T47D (cell line): Measurements from ENCODE around the gene IGSF8.
"Not testable (repeated sequence)": the region's sequence is repeated elsewhere in the genome, so short reads cannot be mapped to it uniquely, and the experiment has no call there.

Source experiments
- DNase-seq, 2 experiments: peaks; one replicate each; pipeline versions ENCODE4 v3.0.0 to v3.0.0-alpha.2; 2011 to 2012; ENCODE audit warnings: low read depth in 1 of 2, low spot score in 1 of 2
- JUND ChIP-seq: IDR thresholded peaks from 2 replicates; pipeline ENCODE4 v1.6.1; 2012; ENCODE audit warnings: low read depth
- in situ Hi-C: cut with HindIII; loops from 2 replicates; pipeline ENCODE4 v1.10.0; 2016; ENCODE audit warnings: low sequenced_read_pairs, low pct_unique_long_range_greater_than_20kb

The IGSF8 gene

GRCh38 chr1:160122978-160123495 lies 24.6 kb upstream of the IGSF8 start:
- no peak for TF ChIP-seq JUND
- DNase-seq, result no peak
- in situ Hi-C loops, result no loop called here

GRCh38 chr1:160121388-160121787 lies 23.0 kb upstream of the IGSF8 start:
- in situ Hi-C loops, result no loop called here
- no peak for TF ChIP-seq JUND

GRCh38 chr1:160120797-160121196 lies 22.4 kb upstream of the IGSF8 start:
- in situ Hi-C loops, result no loop called here
- no peak for DNase-seq
- no peak for TF ChIP-seq JUND

More at GRCh38 chr1:160121388-160121787, 23.0 kb upstream of the IGSF8 start:
- DNase-seq, result no peak

GRCh38 chr1:160118928-160119327 lies 20.5 kb upstream of the IGSF8 start:
- in situ Hi-C loops, result no loop called here
- no peak for TF ChIP-seq JUND
- DNase-seq, result no peak

- in situ Hi-C loops, result no loop called here
- no peak for DNase-seq
- no peak for TF ChIP-seq JUND
Observed at GRCh38 chr1:160117709-160118183, 19.3 kb upstream of the IGSF8 start.

- no peak for DNase-seq
- in situ Hi-C loops, result no loop called here
Observed at GRCh38 chr1:160117300-160117699, 18.9 kb upstream of the IGSF8 start.

GRCh38 chr1:160116283-160117147 lies 18.1 kb upstream of the IGSF8 start:
- in situ Hi-C loops, result no loop called here
- no peak for DNase-seq
- no peak for TF ChIP-seq JUND

More at GRCh38 chr1:160117300-160117699, 18.9 kb upstream of the IGSF8 start:
- no peak for TF ChIP-seq JUND

GRCh38 chr1:160115545-160116282 lies 17.3 kb upstream of the IGSF8 start, which contains the start of gene ATP1A2:
ATP1A2 (plus strand) TSS chr1:160115759; CDS start chr1:160115862, 103 bp downstream.
- TF ChIP-seq JUND, result no peak
- no peak for DNase-seq
- in situ Hi-C loops, result no loop called here

- DNase-seq, result no peak
- TF ChIP-seq JUND, result no peak
- in situ Hi-C loops, result no loop called here
Observed at GRCh38 chr1:160114085-160114484, 15.7 kb upstream of the IGSF8 start.

GRCh38 chr1:160113407-160113806 lies 15.0 kb upstream of the IGSF8 start:
- in situ Hi-C loops, result no loop called here
- DNase-seq, result no peak
- no peak for TF ChIP-seq JUND

GRCh38 chr1:160112357-160112756 lies 13.9 kb upstream of the IGSF8 start:
- no peak for DNase-seq
- TF ChIP-seq JUND, result no peak
- in situ Hi-C loops, result no loop called here

- in situ Hi-C loops, DNase-seq: not testable (repeated sequence)
Observed at GRCh38 chr1:160111462-160111861, 13.0 kb upstream of the IGSF8 start.

- TF ChIP-seq JUND, result no peak
- no peak for DNase-seq
- in situ Hi-C loops, result no loop called here
Observed at GRCh38 chr1:160109686-160110085, 11.3 kb upstream of the IGSF8 start.
